ENCODE data around the gene RPE65. TPM values are rescaled to one million over a fixed set of nuclear protein-coding genes. Genes with fewer than 3 reads are reported as not detected.

The RPE65 gene
- total and polyA plus RNA-seq, 2 experiments from 2014 or later = not detected

DNA sequence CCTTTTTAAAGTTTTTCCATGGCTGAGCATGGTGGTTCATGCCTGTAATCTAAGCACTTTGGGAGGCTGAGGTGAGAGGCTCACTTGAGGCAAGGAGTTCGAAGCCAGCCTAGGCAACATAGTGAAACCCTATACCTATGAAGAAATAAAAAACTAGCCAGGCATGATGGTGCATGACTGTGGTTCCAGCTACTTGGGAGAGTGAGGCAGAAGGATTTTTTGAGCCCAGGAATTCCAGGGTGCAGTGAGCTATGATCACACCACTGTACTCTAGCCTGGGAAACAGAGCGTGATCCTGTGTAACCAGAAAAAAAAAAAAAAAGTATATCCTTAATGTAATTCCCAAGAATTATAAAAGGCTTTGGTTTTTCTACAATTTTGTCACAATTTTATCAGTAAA lies 29.7 kb upstream of the RPE65 start (continued):
- TF ChIP-seq STAT1 (IDR thresholded peaks at IDR 0.05; ENCODE audit: unreplicated experiment) = no peak
- no peak for TF ChIP-seq EZH2 (IDR thresholded peaks at IDR 0.05; ENCODE audit: low read depth, unreplicated experiment)
- TF ChIP-seq, protein P1, sequence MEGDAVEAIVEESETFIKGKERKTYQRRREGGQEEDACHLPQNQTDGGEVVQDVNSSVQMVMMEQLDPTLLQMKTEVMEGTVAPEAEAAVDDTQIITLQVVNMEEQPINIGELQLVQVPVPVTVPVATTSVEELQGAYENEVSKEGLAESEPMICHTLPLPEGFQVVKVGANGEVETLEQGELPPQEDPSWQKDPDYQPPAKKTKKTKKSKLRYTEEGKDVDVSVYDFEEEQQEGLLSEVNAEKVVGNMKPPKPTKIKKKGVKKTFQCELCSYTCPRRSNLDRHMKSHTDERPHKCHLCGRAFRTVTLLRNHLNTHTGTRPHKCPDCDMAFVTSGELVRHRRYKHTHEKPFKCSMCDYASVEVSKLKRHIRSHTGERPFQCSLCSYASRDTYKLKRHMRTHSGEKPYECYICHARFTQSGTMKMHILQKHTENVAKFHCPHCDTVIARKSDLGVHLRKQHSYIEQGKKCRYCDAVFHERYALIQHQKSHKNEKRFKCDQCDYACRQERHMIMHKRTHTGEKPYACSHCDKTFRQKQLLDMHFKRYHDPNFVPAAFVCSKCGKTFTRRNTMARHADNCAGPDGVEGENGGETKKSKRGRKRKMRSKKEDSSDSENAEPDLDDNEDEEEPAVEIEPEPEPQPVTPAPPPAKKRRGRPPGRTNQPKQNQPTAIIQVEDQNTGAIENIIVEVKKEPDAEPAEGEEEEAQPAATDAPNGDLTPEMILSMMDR (conservative IDR thresholded peaks at IDR 0.05; ENCODE audit: low read depth in 2 of 2) = no peak
- TF ChIP-seq JUNB (IDR thresholded peaks at IDR 0.05; ENCODE audit: unreplicated experiment) = no peak
- no peak for TF ChIP-seq NANOG (IDR thresholded peaks at IDR 0.05; ENCODE audit: borderline replicate concordance)
- no peak for TF ChIP-seq EZH2phosphoT487 (IDR thresholded peaks at IDR 0.05; ENCODE audit: unreplicated experiment)
- no peak for TF ChIP-seq ZNF331 (CRISPR knock-in tag; IDR thresholded peaks at IDR 0.05; ENCODE audit: low read depth)

DNA sequence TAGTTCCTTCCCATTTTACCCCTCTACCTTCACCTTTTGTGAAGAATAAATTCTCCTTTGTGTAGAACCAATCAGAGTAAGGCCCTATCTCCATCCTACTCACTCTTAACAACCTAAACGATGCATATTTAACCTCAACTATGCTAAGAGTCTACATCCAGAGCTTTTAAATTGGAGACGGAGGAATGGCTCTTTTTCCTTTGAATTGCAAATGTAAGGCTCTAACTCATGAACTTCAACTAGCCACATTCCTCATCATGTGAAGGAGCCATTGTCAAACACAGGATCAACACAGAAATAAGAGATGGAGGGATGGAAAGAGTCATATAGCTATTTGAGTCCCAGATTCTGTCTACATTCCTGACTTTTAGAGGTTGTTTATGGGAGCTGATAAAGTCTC lies 28.9 kb upstream of the RPE65 start:
- Mint-ChIP-seq H3K36me3 (ENCODE audit: low read depth) (peaks cover 61% of the 10 kb centered on the region), H3K27ac (peak overlapping the region; percentile 39; the same call in 1 of the 2 replicates), H3K27me3 (ENCODE audit: insufficient read depth, low read depth, poor library complexity) (no peaks in the 10 kb centered on the region), H3K4me1 (peaks cover 16% of the 10 kb centered on the region; the same call in 2 of the 3 replicates), H3K4me3 (no peak overlapping the region), H3K9me3 (no peaks in the 10 kb centered on the region)
- no peak overlapping the region for H3K4me2 ChIP-seq
- no peak overlapping the region for H3K4me3 ChIP-seq
- H3K27me3 ChIP-seq (ENCODE audit: insufficient read depth) = no peaks in the 10 kb centered on the region
- H3K4me1 ChIP-seq (ENCODE audit: insufficient read depth) = peaks cover 5% of the 10 kb centered on the region; the same call in 1 of the 2 replicates
- no peaks in the 10 kb centered on the region for H3F3A ChIP-seq (replicated peaks; ENCODE audit: low read depth)
- DNase-seq (ENCODE audit: low spot score) (peak; percentile 50), ATAC-seq (no peak)
- no peaks in the 10 kb centered on the region for H4K20me1 ChIP-seq (replicated peaks; ENCODE audit: insufficient read depth)
- no peak overlapping the region for H3K27ac ChIP-seq (ENCODE audit: low read depth)
- H3K79me2 ChIP-seq (replicated peaks; ENCODE audit: insufficient read depth) = no peaks in the 10 kb centered on the region
- H2AFZ ChIP-seq = no peak overlapping the region
- peaks cover 59% of the 10 kb centered on the region for H3K36me3 ChIP-seq (ENCODE audit: insufficient read depth)
- H3K9me2 ChIP-seq (ENCODE audit: insufficient read depth) = no peaks in the 10 kb centered on the region
- TF ChIP-seq ZNF331 (CRISPR knock-in tag; IDR thresholded peaks at IDR 0.05; ENCODE audit: low read depth) (no peak), EZH2 (IDR thresholded peaks at IDR 0.05; ENCODE audit: low read depth, unreplicated experiment) (no peak), EZH2phosphoT487 (IDR thresholded peaks at IDR 0.05; ENCODE audit: unreplicated experiment) (no peak), NANOG (IDR thresholded peaks at IDR 0.05; ENCODE audit: borderline replicate concordance) (no peak), ZNF114 (CRISPR knock-in tag; IDR thresholded peaks at IDR 0.05) (no peak), JUNB (IDR thresholded peaks at IDR 0.05; ENCODE audit: unreplicated experiment) (no peak), CREB1 (CRISPR knock-in tag; IDR thresholded peaks at IDR 0.05; ENCODE audit: low read depth) (no peak), POLR2AphosphoS5 (IDR thresholded peaks at IDR 0.05; ENCODE audit: low read depth) (no peak)
- TF ChIP-seq, protein P2, sequence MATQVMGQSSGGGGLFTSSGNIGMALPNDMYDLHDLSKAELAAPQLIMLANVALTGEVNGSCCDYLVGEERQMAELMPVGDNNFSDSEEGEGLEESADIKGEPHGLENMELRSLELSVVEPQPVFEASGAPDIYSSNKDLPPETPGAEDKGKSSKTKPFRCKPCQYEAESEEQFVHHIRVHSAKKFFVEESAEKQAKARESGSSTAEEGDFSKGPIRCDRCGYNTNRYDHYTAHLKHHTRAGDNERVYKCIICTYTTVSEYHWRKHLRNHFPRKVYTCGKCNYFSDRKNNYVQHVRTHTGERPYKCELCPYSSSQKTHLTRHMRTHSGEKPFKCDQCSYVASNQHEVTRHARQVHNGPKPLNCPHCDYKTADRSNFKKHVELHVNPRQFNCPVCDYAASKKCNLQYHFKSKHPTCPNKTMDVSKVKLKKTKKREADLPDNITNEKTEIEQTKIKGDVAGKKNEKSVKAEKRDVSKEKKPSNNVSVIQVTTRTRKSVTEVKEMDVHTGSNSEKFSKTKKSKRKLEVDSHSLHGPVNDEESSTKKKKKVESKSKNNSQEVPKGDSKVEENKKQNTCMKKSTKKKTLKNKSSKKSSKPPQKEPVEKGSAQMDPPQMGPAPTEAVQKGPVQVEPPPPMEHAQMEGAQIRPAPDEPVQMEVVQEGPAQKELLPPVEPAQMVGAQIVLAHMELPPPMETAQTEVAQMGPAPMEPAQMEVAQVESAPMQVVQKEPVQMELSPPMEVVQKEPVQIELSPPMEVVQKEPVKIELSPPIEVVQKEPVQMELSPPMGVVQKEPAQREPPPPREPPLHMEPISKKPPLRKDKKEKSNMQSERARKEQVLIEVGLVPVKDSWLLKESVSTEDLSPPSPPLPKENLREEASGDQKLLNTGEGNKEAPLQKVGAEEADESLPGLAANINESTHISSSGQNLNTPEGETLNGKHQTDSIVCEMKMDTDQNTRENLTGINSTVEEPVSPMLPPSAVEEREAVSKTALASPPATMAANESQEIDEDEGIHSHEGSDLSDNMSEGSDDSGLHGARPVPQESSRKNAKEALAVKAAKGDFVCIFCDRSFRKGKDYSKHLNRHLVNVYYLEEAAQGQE (IDR thresholded peaks at IDR 0.05; ENCODE audit: unreplicated experiment) = no peak
- TF ChIP-seq, protein P3, sequence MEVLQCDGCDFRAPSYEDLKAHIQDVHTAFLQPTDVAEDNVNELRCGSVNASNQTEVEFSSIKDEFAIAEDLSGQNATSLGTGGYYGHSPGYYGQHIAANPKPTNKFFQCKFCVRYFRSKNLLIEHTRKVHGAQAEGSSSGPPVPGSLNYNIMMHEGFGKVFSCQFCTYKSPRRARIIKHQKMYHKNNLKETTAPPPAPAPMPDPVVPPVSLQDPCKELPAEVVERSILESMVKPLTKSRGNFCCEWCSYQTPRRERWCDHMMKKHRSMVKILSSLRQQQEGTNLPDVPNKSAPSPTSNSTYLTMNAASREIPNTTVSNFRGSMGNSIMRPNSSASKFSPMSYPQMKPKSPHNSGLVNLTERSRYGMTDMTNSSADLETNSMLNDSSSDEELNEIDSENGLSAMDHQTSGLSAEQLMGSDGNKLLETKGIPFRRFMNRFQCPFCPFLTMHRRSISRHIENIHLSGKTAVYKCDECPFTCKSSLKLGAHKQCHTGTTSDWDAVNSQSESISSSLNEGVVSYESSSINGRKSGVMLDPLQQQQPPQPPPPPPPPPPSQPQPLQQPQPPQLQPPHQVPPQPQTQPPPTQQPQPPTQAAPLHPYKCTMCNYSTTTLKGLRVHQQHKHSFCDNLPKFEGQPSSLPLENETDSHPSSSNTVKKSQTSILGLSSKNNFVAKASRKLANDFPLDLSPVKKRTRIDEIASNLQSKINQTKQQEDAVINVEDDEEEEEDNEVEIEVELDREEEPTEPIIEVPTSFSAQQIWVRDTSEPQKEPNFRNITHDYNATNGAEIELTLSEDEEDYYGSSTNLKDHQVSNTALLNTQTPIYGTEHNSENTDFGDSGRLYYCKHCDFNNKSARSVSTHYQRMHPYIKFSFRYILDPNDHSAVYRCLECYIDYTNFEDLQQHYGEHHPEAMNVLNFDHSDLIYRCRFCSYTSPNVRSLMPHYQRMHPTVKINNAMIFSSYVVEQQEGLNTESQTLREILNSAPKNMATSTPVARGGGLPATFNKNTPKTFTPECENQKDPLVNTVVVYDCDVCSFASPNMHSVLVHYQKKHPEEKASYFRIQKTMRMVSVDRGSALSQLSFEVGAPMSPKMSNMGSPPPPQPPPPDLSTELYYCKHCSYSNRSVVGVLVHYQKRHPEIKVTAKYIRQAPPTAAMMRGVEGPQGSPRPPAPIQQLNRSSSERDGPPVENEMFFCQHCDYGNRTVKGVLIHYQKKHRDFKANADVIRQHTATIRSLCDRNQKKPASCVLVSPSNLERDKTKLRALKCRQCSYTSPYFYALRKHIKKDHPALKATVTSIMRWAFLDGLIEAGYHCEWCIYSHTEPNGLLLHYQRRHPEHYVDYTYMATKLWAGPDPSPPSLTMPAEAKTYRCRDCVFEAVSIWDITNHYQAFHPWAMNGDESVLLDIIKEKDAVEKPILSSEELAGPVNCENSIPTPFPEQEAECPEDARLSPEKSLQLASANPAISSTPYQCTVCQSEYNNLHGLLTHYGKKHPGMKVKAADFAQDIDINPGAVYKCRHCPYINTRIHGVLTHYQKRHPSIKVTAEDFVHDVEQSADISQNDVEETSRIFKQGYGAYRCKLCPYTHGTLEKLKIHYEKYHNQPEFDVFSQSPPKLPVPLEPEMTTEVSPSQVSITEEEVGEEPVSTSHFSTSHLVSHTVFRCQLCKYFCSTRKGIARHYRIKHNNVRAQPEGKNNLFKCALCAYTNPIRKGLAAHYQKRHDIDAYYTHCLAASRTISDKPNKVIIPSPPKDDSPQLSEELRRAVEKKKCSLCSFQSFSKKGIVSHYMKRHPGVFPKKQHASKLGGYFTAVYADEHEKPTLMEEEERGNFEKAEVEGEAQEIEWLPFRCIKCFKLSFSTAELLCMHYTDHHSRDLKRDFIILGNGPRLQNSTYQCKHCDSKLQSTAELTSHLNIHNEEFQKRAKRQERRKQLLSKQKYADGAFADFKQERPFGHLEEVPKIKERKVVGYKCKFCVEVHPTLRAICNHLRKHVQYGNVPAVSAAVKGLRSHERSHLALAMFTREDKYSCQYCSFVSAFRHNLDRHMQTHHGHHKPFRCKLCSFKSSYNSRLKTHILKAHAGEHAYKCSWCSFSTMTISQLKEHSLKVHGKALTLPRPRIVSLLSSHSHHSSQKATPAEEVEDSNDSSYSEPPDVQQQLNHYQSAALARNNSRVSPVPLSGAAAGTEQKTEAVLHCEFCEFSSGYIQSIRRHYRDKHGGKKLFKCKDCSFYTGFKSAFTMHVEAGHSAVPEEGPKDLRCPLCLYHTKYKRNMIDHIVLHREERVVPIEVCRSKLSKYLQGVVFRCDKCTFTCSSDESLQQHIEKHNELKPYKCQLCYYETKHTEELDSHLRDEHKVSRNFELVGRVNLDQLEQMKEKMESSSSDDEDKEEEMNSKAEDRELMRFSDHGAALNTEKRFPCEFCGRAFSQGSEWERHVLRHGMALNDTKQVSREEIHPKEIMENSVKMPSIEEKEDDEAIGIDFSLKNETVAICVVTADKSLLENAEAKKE (CRISPR knock-in tag; IDR thresholded peaks at IDR 0.05) = no peak
- TF ChIP-seq, protein P4, sequence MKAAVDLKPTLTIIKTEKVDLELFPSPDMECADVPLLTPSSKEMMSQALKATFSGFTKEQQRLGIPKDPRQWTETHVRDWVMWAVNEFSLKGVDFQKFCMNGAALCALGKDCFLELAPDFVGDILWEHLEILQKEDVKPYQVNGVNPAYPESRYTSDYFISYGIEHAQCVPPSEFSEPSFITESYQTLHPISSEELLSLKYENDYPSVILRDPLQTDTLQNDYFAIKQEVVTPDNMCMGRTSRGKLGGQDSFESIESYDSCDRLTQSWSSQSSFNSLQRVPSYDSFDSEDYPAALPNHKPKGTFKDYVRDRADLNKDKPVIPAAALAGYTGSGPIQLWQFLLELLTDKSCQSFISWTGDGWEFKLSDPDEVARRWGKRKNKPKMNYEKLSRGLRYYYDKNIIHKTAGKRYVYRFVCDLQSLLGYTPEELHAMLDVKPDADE (IDR thresholded peaks at IDR 0.05) = no peak

All from GM23338 (cell line).